Measurements from ENCODE around the gene RBM17. TPM values are rescaled to one million over a fixed set of nuclear protein-coding genes. Genes with fewer than 3 reads are reported as not detected.

Gene RBM17
- total RNA-seq, 4 donors from 2014 or later = 64.3 to 93.3 (median 81.7) TPM

DNA sequence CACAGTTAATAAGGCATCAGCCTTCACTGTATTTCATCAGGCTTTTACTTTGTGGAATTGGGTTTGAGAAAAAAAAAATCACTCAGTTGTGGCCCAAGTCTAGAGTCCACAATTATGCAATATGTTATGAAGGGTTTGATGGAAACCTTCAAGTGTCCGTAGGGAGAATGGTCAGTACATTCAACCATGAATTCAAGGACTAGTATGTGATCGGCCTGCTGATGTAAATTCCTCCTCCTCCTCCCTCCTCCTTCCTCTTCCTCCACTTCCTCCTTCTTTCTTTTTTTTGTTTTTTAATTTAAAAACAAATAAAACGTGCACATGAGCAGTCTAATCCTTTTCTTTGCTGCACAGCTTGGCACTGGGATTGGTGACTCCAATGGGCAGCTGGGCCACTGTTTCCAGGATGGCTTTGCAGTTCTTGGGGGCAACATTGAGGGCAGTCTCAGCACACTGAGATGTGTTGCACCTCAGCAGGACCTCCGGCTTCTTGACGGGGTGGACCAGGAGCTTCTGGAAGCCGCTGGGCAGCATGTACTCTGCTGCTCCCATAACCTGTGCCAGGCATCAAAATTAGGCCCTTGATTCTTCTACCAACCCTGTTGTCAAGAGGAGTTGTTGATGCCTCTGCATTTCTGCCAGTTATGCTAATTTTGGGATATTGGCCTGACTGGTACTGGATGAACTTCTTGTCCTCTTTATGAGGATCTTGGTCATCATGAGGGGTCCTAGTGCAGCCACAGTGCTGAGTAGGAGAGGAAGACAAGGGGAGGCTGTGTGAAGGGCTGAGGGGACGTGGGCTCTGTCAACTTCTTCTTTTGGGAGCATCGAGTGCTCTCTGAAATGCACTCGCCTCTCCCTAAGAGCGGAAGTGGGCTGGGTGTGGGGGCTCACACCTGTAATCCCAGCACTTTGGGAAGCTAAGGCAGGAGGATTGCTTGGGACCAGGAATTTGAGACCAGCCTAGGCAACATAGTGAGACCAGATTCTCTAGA, 17.4 kb upstream of the RBM17 start:
- H3K36me3 ChIP-seq = no peaks in the 10 kb centered on the region
- no peaks in the 10 kb centered on the region for H3K4me1 ChIP-seq
- 84 to 88% methylated on average over 10 of the region's 10 CpGs for WGBS, 2 donors
- TF ChIP-seq, protein P1, sequence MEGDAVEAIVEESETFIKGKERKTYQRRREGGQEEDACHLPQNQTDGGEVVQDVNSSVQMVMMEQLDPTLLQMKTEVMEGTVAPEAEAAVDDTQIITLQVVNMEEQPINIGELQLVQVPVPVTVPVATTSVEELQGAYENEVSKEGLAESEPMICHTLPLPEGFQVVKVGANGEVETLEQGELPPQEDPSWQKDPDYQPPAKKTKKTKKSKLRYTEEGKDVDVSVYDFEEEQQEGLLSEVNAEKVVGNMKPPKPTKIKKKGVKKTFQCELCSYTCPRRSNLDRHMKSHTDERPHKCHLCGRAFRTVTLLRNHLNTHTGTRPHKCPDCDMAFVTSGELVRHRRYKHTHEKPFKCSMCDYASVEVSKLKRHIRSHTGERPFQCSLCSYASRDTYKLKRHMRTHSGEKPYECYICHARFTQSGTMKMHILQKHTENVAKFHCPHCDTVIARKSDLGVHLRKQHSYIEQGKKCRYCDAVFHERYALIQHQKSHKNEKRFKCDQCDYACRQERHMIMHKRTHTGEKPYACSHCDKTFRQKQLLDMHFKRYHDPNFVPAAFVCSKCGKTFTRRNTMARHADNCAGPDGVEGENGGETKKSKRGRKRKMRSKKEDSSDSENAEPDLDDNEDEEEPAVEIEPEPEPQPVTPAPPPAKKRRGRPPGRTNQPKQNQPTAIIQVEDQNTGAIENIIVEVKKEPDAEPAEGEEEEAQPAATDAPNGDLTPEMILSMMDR (IDR thresholded peaks at IDR 0.05) = no peak
- TF ChIP-seq POLR2A (IDR thresholded peaks at IDR 0.05) = no peak
- no peak overlapping the region for H3K4me3 ChIP-seq (replicated peaks in 1 of 3)
- H3K9me3 ChIP-seq = no peaks in the 10 kb centered on the region
- intact Hi-C loops (cut with DNase I) = no loop called here
- H3K27ac ChIP-seq = no peak overlapping the region
- DNase-seq = no peak
- H3K27me3 ChIP-seq = no peaks in the 10 kb centered on the region

DNA sequence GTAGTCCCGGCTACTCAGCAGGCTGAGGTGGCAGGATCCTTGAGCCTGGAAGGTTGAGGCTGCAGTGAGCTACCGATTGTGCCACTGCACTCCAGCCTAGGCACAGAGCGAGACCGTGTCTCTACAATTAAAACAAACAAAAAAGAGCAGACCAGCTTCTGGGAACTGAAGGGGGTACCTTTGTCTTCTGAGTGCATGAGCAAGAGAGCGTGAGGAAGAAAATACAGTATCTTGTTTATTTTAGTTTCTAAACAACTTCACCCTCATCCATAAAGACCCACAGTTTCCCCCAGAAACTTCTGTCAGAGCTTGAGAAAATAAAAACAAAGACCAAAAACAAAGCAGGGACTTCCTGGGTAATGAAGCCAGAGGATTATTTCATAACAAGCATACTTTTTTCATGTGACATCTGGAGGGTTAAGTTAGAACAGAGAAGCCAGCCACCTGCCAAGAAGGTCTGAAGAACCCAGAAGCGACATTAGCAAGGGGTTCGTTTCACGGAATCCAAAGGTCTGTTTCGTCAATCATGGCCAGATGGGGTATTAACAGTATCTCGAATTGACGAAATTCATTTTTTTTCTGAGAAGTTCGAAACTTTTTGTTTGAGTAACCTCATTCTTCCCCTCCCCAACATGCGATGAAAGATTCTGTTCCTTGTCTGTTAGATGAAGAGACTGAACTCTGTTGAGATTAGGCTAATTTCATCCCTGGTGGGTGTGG, 16.5 kb upstream of the RBM17 start:
- DNase-seq = no peak
- intact Hi-C loops (cut with DNase I) = no loop called here
- 77 to 80% methylated on average over 13 of the region's 13 CpGs for WGBS, 2 donors
- Histone ChIP-seq H3K4me3 (replicated peaks in 1 of 3) (no peak overlapping the region), H3K27ac (no peak overlapping the region), H3K36me3 (no peaks in the 10 kb centered on the region), H3K9me3 (no peaks in the 10 kb centered on the region), H3K4me1 (no peaks in the 10 kb centered on the region), H3K27me3 (no peaks in the 10 kb centered on the region)
- TF ChIP-seq POLR2A (IDR thresholded peaks at IDR 0.05) = no peak
- TF ChIP-seq, protein P1 (IDR thresholded peaks at IDR 0.05) = no peak

DNA sequence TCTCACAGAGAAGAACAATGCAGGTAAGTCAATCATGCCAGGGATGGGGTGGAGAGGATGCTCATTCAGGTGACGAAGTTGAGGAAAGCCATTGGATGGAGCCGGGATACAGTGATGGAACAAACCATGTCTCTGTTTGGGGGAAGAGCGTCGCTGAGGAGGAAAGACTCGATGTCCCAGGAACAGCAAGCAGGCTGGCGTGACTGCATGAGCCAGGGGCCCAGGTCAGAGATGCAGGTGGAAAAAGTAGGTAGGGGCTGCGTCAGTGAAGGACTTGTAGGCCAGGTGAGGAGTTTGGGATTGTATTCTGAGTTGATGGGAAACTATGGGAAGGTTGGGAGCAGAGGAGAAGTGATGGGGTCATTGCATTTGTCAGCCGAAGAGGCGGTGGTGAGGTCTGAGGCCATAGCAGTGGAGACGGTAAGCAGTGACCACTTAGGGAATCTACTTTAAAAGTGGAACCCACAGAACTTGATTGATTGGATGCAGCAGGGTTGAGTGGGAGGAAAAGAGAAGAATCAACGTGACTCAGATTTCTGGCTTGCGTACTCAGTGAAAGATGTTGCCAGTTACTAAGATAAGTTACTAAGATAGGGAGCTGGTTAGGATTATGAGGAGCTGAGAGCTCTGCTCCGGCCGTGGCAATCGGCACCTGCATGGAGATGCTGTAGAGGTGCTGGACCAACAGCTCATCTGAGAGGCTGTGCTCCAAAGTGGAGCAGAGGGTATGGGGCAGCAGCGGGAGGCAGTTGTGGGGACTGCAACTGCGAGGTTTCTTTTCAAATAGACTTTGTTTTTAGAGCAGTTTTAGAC, 14.1 kb upstream of the RBM17 start:
- no peak for DNase-seq
- TF ChIP-seq, protein P1 (IDR thresholded peaks at IDR 0.05) = no peak
- no peak for TF ChIP-seq POLR2A (IDR thresholded peaks at IDR 0.05)
- Histone ChIP-seq H3K36me3 (no peaks in the 10 kb centered on the region), H3K9me3 (no peaks in the 10 kb centered on the region), H3K27ac (no peak overlapping the region), H3K4me3 (replicated peaks in 1 of 3) (no peak overlapping the region), H3K4me1 (no peaks in the 10 kb centered on the region), H3K27me3 (no peaks in the 10 kb centered on the region)
- WGBS, 2 donors = 63 to 64% methylated on average over 17 of the region's 17 CpGs
- intact Hi-C loops (cut with DNase I) = no loop called here

DNA sequence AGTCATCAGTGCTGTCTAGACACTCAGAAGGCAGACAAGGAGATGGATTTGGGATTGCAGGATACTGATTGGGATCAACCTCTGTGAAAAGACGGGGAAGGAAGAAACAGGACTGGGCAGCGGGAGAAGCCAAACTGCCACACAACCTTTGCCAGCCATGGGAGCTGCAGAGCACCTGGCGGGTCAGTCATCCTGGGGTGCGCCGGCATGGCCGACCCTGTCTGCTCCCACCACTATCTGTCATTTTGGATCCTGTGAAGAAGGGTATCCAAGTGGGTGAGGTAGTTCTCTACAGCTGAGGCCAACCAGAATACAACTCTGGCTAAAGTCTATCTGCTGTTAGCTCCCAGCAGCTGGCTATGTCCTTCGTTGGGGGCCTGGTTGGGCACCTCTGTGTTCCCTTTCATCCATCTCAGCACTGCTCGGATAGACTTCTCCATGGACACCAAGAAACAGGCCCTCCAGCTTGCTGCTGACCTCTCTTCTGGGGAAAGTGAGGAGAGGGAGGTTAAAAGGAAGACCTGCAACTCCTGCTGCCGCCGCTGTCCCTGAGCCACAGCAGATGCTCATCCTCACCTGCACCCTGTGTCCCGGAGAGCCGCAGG, 11.7 kb upstream of the RBM17 start:
- no peak for TF ChIP-seq POLR2A (IDR thresholded peaks at IDR 0.05)
- TF ChIP-seq, protein P1 (IDR thresholded peaks at IDR 0.05) = no peak
- no peak for DNase-seq
- no peak overlapping the region for H3K4me3 ChIP-seq (replicated peaks in 1 of 3)

More for the DNA sequence above, 11.7 kb upstream of the RBM17 start:
- Histone ChIP-seq H3K4me1 (no peaks in the 10 kb centered on the region), H3K27me3 (no peaks in the 10 kb centered on the region), H3K27ac (no peak overlapping the region), H3K9me3 (no peaks in the 10 kb centered on the region), H3K36me3 (no peaks in the 10 kb centered on the region)
- intact Hi-C loops (cut with DNase I) = no loop called here
- WGBS, 2 donors = 77 to 83% methylated on average over 9 to 12 of the region's 12 CpGs

All from thyroid gland (tissue), 4 donors.